HL-60 (cell line): Measurements from ENCODE around the gene MAN2B2.

Experiments
- DNase-seq, 2 experiments: peaks; one replicate each; pipeline ENCODE4 v3.0.0-alpha.2; 2010 to 2020; ENCODE audit warnings: low read depth in 1 of 2, low spot score in 1 of 2
- H3K27ac ChIP-seq: fragments of 250-450 bp; sonication (Bioruptor Pico); replicated peaks from 2 replicates; pipeline ENCODE4 v1.5.1; 2020; ENCODE audit warnings: mild to moderate bottlenecking, moderate library complexity
- H3K27me3 ChIP-seq: fragments of 250-450 bp; sonication (Bioruptor Pico); 2 replicates; pipeline ENCODE4 v1.5.1; 2021; ENCODE audit warnings: mild to moderate bottlenecking, moderate library complexity; ENCODE audit not compliant: insufficient read depth, poor library complexity, severe bottlenecking
- H3K4me3 ChIP-seq: replicated peaks from 2 replicates; pipeline ENCODE4 v1.5.1; 2011; ENCODE audit warnings: mild to moderate bottlenecking, control low read depth, low read length; ENCODE audit not compliant: insufficient read depth
- CTCF ChIP-seq: IDR thresholded peaks from one replicate; pipeline ENCODE4 v1.5.1; 2011; ENCODE audit warnings: low read length, control low read depth, inconsistent platforms; ENCODE audit not compliant: insufficient read depth
- GABPA ChIP-seq: IDR thresholded peaks from 2 replicates; pipeline ENCODE4 v1.6.1; 2012; ENCODE audit warnings: low read depth
- POLR2AphosphoS5 ChIP-seq: IDR thresholded peaks from 2 replicates; pipeline ENCODE4 v1.6.1; 2012; ENCODE audit warnings: low read depth
- REST ChIP-seq: IDR thresholded peaks from 2 replicates; pipeline ENCODE4 v1.6.1; 2012; ENCODE audit warnings: low read depth; ENCODE audit not compliant: insufficient replicate concordance
- SPI1 ChIP-seq: IDR thresholded peaks from 2 replicates; pipeline ENCODE4 v1.6.1; 2012; ENCODE audit warnings: low read depth, mild to moderate bottlenecking, borderline replicate concordance

The MAN2B2 gene

GRCh38 chr4:6586715-6587325 is 11.8 kb downstream of the MAN2B2 start:
- Histone ChIP-seq H3K4me3 (no peak overlapping the region), H3K27ac (no peak overlapping the region), H3K27me3 (no peaks in the 10 kb centered on the region)
- no peak for DNase-seq
- no peak for TF ChIP-seq POLR2AphosphoS5
- no peak for TF ChIP-seq GABPA
- TF ChIP-seq CTCF: no peak
- no peak for TF ChIP-seq REST
- no peak for TF ChIP-seq SPI1

- no peak for TF ChIP-seq POLR2AphosphoS5
- no peak for TF ChIP-seq CTCF
- no peak for TF ChIP-seq GABPA
- no peak for TF ChIP-seq SPI1
- no peak for TF ChIP-seq REST
These were observed 14.5 kb downstream of the MAN2B2 start for GRCh38 chr4:6589444-6589843.

GRCh38 chr4:6591313-6591712 is 16.3 kb downstream of the MAN2B2 start:
- H3K27me3 ChIP-seq: no peaks in the 10 kb centered on the region
- no peak for DNase-seq
- H3K27ac ChIP-seq: no peak overlapping the region
- H3K4me3 ChIP-seq: no peak overlapping the region
- no peak for TF ChIP-seq REST
- TF ChIP-seq POLR2AphosphoS5: no peak
- TF ChIP-seq SPI1: no peak
- no peak for TF ChIP-seq CTCF
- TF ChIP-seq GABPA: no peak

More at GRCh38 chr4:6589444-6589843, 14.5 kb downstream of the MAN2B2 start:
- Histone ChIP-seq H3K27ac (no peak overlapping the region), H3K4me3 (no peak overlapping the region), H3K27me3 (no peaks in the 10 kb centered on the region)
- no peak for DNase-seq
